ENCODE data around the gene LMO2.

LMO2 gene

GRCh38 chr11:33881651-33882503, 10.0 kb downstream of the LMO2 start:
- TF ChIP-seq CTCF (IDR thresholded peaks at IDR 0.05), result no peak

GRCh38 chr11:33880979-33881378, 10.9 kb downstream of the LMO2 start:
- TF ChIP-seq CTCF (IDR thresholded peaks at IDR 0.05), result no peak

GRCh38 chr11:33879375-33879774, 12.5 kb downstream of the LMO2 start:
- TF ChIP-seq CTCF (IDR thresholded peaks at IDR 0.05), result no peak

- no peak for TF ChIP-seq CTCF (IDR thresholded peaks at IDR 0.05)
Measured at GRCh38 chr11:33877038-33877437, 14.8 kb downstream of the LMO2 start.

- TF ChIP-seq CTCF (IDR thresholded peaks at IDR 0.05), result no peak
Measured at GRCh38 chr11:33875621-33876294, 16.1 kb downstream of the LMO2 start.

GRCh38 chr11:33874910-33875490, 16.9 kb downstream of the LMO2 start:
- TF ChIP-seq CTCF (IDR thresholded peaks at IDR 0.05), result no peak

- TF ChIP-seq CTCF (IDR thresholded peaks at IDR 0.05), result no peak
Measured at GRCh38 chr11:33874433-33874832, 17.4 kb downstream of the LMO2 start.

Measured in LNCAP (cell line).